Limb (tissue), 2 donors: ENCODE results near the gene KLHL10.
A peak's percentile ranks its signal among the peaks of the same experiment; 100 is the strongest.
"Not testable (repeated sequence)": the region's sequence is repeated elsewhere in the genome, so short reads cannot be mapped to it uniquely, and the experiment has no call there.

Source experiments
- DNase-seq, 2 donors: peaks; one replicate each; pipeline ENCODE4 v3.0.0-alpha.2; 2016; ENCODE audit errors: extremely low spot score in 2 of 2

KLHL10 gene

DNA sequence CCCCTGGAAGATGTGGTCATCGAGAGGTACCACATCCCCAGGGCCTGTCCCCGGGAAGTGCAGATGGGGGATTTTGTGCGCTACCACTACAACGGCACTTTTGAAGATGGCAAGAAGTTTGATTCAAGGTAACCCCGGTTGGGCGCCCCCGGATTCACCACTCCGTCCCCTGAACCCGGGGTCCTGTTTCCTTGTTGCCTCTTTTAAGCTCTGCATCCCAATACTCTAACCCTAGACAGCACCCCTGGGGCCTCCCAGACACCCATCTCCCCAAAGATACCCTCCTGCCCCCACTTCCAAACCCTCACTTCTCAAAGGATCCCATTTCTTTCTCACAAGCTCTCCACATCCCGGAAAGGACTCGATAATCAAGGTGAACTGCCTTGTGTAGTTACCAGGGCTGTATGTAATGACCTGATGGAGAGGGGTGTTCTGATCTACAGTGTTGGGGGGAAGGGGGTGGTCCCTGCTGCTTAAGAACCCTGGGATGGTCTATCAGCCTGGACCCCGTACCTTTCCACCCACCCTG, 24.4 kb upstream of the KLHL10 start:
- DNase-seq = no peak

DNA sequence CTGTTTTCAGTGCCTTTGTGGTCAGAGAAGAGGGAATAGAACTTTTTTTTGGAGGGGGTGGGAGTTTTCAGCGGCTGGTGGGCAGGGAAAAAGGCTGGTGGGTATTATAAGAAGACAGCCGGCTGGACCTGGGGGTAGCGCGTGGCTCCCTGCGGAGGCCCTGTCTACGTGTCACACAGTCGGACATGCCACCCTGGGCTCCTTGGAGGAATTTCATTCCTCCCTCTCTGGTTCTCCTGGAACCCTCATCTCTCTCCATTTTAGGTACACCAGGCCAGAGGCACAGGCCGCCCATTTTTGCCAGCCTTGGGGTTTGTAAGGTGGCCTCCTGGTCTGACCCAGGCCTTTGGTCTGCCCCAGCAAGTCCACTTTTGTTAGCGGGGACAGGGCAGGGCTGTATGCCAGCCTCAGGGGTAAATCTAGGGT, 23.9 kb upstream of the KLHL10 start:
- DNase-seq = no peak

DNA sequence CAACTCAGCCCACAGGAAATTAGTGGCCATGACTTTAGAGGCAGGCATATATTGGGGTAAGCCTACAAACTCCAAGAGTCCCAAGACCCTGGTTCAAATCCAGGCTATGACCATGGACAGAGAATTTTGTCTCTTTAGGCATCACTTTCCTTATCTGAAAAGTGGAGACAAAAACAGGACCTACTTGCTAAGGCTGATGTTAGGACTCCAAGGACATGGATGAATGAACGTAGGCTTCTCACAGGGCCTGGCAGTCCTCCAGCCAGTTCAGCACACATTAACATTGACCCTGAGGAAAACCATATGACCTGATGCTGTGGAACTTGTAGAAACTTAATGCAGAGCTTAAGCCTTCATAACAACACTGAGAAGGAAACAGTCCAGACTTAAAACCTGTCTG, 23.4 kb upstream of the KLHL10 start:
- no peak for DNase-seq

DNA sequence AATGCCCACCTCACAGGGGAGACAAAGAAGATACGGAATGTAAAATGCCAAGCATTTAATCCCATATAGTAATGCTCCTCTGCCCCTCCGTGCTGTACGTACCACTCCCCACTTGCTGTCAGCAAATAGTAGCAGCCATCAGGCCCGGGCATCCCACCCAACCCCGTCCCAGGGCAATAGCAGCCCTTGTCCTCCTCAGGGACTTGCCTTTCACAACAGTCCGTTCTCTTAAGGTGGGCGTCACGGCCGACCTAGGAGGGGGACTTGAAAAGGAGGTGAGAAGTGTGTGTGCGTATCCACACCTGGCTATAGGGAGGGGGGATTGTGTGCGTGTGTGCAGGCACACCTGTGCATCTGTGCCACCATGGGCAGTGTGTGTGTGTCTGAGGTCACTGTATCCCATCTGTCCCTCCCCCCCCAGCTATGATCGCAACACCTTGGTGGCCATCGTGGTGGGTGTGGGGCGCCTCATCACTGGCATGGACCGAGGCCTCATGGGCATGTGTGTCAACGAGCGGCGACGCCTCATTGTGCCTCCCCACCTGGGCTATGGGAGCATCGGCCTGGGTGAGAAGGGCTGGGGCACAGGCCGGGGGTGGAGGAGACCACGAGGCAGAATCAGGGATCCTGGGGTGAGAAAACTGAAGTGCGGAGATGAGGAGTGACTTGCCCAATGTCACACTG, 20.8 kb upstream of the KLHL10 start:
- DNase-seq = no peak

DNA sequence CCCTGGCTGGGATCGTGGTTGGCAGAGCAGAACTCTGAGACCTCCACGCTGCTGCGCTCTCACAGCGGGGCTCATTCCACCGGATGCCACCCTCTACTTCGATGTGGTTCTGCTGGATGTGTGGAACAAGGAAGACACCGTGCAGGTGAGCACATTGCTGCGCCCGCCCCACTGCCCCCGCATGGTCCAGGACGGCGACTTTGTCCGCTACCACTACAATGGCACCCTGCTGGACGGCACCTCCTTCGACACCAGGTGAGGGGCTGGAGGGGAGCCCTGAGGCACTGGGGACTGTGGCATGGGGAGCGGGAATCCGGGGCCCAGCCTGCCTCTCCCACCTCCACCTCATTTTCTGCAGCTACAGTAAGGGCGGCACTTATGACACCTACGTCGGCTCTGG, 19.6 kb upstream of the KLHL10 start:
- no peak for DNase-seq

DNA sequence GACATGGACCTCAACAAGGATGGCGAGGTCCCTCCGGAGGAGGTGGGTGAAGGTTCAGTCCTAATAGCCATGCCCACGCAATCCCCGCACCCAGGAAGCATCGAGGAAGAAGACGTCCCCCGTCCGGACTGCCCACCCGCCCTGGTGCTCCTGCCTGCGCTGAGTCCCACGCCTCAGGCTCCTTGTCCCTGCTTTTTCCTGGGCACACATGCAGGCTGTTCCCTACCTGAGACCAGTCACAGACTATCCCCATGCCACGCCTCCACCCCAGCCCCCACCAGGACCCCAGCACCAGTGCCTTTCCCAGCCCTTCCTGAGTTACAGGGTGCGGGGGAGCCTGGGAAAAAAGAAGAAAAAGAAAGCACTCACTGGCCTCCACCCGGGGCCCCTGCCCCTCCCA, 15.8 kb upstream of the KLHL10 start:
- no peak for DNase-seq

DNA sequence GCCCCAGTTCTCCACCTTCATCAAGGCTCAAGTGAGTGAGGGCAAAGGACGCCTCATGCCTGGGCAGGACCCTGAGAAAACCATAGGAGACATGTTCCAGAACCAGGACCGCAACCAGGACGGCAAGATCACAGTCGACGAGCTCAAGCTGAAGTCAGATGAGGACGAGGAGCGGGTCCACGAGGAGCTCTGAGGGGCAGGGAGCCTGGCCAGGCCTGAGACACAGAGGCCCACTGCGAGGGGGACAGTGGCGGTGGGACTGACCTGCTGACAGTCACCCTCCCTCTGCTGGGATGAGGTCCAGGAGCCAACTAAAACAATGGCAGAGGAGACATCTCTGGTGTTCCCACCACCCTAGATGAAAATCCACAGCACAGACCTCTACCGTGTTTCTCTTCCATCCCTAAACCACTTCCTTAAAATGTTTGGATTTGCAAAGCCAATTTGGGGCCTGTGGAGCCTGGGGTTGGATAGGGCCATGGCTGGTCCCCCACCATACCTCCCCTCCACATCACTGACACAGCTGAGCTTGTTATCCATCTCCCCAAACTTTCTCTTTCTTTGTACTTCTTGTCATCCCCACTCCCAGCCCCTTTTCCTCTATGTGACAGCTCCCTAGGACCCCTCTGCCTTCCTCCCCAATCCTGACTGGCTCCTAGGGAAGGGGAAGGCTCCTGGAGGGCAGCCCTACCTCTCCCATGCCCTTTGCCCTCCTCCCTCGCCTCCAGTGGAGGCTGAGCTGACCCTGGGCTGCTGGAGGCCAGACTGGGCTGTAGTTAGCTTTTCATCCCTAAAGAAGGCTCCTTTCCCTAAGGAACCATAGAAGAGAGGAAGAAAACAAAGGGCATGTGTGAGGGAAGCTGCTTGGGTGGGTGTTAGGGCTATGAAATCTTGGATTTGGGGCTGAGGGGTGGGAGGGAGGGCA, 15.1 kb upstream of the KLHL10 start:
- no peak for DNase-seq

DNA sequence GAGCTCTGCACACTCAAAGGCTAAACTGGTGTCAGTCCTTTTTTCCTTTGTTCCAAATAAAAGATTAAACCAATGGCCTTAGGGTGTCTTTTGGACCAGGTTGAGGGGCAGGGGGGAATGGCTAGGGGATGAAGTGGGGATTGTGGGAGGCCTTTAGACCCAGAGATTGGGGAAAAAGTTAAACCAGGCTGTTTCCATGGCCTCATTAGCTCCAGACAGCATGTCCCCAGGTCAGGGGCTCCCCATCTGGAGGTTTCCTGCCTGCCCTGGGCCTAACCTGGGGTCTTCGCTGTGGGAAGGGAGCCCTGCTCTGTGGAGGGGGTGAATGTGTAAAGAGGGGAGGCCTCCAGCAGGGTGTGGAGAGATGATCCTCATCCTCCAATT, 14.5 kb upstream of the KLHL10 start:
- no peak for DNase-seq

DNA sequence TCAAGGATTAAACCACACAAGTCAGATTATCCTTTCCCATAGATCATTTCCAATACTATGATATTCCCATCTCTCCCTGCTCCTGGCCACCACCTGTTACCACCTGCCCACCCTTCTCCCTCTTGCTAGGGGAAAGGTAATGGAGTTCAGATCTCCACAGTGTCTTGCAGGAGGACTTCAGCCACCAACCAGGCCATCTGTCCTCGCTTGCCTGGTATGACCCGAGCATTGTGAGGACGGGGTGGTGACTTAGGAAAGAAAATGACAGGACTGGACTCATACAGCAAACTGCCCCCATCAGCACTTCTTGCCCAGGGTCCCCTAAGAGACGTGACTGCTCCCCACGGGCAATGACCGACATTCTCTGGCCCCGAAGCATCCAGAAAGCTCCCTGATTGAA, 14.0 kb upstream of the KLHL10 start:
- no peak for DNase-seq

DNA sequence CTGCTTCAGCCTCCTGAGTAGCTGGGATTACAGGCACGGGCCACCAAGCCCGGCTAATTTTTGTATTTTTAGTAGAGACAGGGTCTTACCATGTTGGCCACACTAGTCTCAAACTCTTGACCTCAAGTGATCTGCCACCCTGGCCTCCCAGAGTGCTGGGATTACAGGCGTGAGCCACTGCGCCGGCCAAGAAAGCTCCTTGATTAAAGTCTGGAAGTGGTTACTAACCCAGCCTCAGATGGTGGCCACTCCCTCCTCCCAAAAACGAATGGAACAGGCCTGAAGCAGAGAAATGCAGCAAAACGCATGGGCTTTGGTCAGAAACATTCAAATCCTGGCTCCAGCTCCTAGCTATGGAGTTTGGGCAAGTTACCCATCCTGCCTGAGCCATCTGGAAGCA, 13.5 kb upstream of the KLHL10 start:
- DNase-seq = no peak

DNA sequence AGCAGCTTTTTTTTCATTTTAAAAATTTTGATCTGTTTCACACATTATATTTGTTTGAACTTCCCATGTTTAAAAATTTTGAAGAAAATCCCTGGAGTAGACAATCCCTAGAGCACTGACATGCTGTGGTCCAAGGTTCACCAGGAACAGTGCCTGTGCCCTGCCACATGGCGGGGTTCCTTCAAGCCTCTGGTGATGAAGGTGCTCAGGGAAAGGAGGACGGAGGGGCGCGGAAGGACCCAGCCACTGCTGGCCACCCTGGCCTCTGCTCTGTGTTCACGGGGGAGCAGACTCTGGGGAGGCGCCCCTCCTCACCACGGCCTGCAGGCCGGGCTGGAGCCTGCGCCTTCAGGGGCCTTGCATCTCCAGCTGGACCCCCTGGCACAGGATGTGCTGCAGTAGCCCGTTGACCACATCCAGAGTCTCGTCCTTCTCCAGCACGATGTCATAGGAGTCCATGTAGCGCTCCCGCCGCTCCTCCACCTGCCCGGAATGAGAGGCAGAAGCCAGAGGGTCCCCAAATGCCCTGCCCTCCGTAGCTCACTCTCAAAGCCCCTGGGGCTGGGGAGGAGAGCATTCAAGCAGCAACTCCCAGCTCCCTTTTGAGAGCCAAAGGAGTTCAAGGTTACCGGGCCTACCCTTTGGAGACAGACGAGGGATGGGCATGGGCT, 12.3 kb upstream of the KLHL10 start:
- no peak for DNase-seq

DNA sequence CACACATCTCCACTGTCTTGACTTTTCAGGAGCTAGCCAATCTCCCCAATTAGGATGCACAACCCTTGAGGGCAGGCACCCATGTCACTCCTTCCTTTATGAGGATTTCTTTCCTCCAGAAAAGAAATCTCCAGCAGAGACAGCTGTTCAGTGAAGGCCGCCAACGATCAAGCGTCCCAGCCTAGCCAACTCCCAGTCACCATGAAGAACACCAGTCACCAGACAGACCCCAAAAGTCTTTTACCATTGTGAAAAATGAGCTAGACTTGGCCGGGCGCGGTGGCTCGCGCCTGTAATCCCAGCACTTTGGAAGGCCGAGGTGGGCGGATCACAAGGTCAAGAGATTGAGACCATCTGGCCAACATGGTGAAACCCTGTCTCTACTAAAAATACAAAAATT, 7.7 kb upstream of the KLHL10 start:
- DNase-seq = not testable (repeated sequence)

DNA sequence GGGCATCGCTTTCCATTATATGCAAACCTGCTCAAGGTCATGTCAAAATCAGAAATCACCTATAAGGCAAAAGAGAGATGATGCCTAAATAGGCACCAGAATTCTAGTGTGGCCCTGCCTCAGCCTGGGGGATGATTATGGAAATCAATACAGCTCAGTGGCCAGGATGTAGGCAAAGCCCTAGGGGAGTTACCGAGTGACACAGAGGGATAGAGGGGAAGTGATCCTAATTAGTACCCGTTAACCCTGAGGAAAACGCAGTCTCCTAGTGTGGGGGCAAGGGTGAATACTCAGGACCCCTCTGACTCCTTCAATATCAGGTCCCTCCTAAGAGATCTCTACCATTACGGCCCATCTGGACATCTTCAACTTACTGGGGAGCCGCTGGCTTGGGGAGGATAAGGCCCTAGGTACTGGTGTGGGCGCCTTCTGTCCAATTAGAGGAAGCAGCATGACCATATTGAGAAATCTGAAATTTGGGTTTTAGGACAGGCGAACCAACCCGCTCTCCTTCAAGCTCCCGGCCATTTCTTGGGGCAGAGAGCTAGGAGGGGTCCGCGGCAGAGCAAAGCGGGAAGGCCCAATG, 2.3 kb upstream of the KLHL10 start:
- no peak for DNase-seq

DNA sequence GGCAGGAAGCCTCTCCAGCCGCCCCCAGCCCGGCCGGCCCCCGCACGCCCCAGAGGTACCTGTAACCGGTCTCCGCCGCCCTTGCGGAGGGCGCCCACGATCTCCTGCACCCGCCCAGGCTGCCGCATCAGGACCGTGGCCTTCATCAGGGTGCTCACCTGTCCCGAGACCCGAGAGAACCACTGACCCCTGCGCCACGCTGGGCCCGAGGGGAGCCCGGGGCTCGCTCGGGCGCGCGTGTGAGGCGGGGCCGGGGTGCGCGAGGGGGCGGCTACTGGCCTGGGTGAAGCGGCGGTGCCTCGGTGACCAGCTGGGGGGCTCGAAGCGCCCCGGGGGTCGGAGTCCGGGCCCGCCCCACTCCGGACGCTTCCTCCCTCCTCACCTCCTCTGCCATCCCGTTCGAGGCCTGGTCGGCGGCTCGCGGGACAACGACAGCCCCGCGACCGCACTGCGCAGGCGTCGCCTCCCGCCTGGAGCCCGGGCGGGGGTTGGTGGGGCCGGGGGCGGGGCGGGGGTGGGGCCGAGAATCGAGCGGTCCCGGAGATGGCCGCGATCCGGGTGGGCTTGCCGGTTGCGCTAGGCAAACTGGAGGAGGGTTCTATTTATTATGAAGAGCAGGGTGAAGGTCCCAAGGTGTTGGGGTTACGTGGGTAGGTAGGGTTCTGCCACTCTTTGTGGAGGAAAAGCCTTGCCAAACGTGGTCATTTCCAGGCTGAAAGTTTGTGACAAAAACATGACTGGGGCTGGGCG, 1.6 kb upstream of the KLHL10 start, which contains the start of gene NT5C3B:
Gene NT5C3B (minus strand): TSS at position 433 of the 750 bp plus-strand sequence. CDS start 39 bp downstream, at position 394.
- peak; percentile 61 to 88 for DNase-seq

DNA sequence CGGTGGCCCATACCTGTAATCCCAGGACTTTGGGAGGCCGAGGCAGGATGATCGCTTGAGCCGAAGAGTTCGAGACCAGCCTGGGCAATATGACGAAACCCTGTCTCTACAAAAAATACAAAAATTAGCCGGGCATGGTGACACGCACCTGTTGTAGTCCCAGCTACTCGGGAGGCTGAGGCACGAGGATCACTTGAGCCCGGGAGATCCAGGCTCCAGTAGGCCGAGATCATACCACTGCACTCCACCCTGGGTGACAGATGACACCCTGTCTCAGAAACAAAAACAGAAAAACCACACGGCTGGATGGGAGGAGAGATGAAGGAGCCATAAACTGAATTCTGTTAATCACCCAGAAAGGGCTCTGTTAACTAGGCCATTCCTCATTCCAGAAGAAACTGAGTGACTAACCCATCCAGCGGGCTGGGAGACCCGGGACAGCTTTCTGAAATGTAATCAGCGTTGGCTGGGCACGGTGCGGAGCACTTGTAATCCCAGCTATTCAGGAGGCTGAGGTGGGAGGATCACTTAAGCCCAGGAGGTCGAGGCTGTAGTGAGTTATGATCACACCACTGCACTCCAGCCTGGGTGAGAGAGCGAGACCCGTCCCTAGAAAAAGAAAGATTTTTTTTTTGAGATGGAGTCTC, 952 bp upstream of the KLHL10 start:
- no peak for DNase-seq

DNA sequence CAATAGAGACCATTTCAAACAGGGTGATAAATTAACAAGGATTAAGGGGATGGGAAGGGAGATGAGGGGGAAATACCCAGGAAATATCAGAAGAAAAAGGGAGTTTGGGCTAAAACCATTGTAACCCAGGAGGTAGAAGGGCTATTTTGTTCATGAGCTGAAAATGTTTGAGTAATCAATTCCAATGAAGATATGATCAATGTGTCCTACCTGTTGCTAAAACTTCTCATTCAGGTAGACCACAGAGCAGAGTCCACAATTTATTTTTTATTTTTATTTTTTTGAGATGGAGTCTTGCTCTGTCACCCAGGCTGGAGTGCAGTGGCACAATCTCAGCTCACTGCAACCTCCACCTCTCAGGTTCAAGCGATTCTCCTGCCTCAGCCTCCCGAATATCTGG, 1.8 kb downstream of the KLHL10 start:
- DNase-seq = not testable (repeated sequence)

DNA sequence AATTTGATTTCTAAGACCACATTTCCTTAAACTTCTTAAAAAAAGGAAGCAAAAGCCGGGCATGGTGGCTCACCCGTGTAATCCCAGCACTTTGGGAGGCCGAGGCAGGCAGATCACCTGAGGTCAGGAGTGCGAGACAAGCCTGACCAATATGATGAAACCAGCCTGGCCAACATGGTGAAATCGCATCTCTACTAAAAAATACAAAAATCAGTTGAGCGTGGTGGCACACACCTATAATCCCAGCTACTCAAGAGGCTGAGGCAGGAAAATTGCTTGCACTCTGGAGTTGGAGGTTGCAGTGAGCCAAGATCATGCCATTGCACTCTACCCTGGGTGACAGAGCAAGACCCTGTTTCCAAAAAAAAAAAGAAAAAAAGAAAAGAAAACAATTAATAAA, 3.2 kb downstream of the KLHL10 start:
- DNase-seq = not testable (repeated sequence)

DNA sequence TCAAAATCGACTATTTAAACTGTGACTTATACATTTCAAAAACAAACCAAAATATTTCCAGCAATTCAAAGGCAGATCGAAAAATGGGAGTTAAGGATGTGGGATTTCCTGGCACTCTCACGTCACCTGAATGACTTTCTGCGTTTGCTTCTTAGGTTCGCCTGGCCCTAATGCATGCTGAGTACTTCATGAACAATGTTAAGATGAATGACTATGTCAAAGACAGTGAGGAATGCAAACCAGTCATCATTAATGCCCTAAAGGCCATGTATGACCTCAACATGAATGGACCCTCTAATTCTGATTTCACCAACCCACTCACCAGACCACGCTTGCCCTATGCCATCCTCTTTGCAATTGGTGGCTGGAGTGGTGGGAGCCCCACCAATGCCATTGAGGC, 7.3 kb downstream of the KLHL10 start:
- no peak for DNase-seq

DNA sequence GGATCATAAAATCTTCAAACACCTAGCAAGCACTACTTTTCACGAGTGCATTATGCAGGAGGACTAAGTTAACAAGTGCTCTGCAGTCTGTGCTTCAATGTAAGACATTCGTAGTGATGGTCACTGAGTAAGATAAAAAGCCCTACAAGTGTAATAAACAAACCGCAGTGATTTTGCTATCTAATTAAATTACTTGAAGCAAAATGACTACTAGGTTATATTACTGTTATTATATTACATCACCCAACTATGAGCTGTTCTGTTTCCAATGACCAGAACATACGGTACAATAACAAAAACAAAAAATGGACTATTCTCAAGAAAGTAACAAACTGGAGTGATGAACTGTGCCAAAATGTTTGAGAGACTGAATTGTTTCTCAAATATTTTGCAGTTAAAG, 11.2 kb downstream of the KLHL10 start:
- DNase-seq = no peak

DNA sequence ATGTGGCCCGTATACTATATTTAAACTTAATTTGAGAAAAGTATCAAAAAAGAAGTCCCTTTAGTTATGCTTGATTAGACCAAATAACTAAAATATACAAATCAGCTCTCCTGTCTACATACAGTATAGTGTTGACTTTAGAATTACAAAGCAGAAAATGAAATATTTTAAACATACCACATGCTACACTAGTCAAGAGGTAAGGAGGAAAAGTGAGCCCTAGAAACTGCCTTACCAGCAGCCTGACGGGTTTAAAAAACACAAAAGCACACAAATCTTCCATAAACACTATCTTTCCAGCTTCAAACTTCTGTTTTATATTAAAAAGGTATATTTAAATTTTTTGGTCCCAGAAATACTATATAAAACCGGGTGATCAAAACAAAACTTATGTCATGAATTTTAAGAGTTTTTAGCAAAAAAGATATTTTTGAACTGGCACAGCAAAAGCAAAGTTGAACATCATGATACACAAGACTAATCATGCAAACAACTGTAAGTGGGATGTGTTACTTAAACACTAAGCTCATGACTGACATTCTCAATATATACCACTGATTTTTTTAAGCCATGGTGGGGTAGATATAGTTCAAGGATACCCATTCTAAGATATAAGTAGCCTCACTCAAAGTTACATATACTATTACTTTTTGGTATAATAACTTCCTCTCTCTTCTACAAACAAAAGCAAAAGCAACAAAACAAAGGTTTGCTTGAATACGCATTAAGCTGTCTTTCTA, 11.8 kb downstream of the KLHL10 start:
- no peak for DNase-seq
